Stimulated activated CD4-positive, alpha-beta T cell treated with anti-CD3 and anti-CD28 coated beads, Interleukin-2, amount 100 ng/mL, for 48 hours (primary cell): Measurements from ENCODE around the gene KLHDC8A.
"Not testable (repeated sequence)": the region's sequence is repeated elsewhere in the genome, so short reads cannot be mapped to it uniquely, and the experiment has no call there.

ENCODE experiments used
- DNase-seq, 2 donors: peaks; one replicate each; pipeline ENCODE4 v3.0.0-alpha.2; 2020

The KLHDC8A gene

GRCh38 chr1:205356440-205357139, at the start of gene KLHDC8A:
Gene KLHDC8A (minus strand): TSS chr1:205356922. CDS start chr1:205343604, 13,318 bp downstream.
- DNase-seq: no peak

- not testable (repeated sequence) for DNase-seq
Observed at GRCh38 chr1:205406252-205406651, 49.5 kb upstream of the KLHDC8A start.

DNA sequence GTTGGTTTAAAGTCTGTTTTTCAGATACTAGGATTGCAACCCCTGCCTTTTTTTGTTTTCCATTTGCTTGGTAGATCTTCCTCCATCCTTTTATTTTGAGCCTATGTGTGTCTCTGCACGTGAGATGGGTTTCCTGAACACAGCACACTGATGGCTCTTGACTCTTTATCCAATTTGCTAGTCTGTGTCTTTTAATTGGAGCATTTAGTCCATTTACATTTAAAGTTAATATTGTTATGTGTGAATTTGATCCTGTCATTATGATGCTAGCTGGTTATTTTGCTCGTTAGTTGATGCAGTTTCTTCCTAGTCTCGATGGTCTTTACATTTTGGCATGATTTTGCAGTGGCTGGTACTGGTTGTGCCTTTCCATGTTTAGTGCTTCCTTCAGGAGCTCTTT, 47.8 kb upstream of the KLHDC8A start:
- not testable (repeated sequence) for DNase-seq

DNA sequence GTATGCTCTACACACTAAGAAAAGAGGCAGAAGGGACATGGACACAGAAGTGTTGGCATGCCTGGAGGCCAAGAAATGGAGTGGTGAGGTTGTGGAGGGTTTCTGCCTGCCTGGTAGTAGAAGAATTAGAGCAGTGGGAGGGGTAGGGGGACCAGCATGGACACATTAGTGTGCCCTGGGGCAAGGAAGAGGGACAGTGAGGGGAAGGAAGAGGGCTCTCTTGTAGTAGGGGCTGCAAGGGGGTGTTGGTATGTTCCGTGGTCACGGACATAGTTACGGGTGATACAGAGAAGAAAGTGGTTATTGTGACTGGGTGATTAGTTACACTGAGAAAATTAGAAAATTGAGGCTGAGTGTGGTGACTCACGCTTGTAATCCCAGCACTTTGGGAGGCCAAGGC, 41.9 kb upstream of the KLHDC8A start:
- no peak for DNase-seq

DNA sequence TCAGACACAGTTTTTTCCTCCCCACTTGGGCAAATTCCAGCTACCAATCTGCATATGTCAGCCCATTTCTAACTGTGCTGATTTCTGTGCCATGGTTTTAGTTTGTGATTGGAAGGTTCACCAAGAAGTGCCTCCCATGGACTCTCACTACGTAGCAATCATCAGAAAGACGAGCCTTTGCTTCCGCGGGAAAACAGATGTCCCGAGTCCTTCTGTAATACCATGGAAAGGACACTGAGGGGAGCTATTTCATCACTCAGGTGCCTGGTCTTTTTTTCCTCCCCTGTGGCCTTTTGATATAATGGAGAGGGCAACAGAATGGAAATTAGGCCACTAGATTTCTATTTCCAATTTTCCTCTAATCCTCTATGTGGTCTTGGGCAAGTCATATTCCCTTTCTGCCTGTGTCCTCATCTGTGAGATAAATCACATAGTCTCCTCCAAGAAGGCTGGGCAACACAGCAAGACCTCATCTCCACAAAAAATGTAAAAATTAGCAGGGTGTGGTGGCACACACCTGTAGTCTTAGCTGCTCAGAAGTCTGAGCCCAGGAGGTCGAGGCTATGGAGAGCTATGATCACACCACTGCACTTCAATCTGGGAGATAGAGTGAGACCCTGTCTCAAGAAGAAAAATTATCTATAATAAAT, 40.4 kb upstream of the KLHDC8A start:
- DNase-seq: peak in 1 of 2 donors; percentile 9

GRCh38 chr1:205395616-205396015, 38.9 kb upstream of the KLHDC8A start:
- DNase-seq: no peak

DNA sequence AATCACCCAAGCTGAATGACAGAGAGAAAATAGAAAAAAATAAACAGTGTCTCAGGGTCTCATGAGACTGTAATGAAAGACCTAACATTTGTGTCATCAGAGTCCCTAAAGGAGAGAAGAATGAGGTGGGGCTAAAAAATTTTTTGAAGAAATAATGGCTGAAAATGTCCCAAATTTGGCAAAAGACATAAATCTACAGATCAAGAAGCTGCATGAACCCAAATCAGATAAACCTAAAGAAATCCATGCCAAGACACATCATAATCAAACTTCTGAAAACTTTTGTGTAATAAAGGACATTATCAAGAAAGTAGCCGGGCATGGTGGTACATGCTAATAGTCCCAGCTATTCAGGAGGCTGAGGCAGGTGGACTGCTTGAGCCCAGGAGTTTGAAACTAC, 35.9 kb upstream of the KLHDC8A start:
- DNase-seq: no peak

DNA sequence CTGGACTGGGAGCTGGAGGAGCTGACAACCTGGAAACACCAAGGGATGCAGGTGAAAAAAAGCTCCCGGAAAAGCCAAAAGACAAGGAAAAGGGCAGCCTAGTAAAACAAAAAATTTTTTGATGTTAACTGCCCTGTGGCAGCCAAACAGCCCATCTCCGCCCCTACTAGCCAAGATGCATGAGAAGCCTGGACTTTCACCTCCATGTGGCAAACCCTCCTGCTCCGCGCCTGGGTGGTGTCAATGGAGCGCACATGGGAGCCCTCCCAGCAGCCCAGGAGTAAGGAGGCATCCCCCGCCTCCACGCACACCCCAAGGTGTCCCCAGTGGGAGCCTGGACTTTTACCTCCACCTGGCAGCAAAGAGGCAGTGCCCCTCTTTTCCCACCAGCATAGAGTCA, 34.7 kb upstream of the KLHDC8A start:
- DNase-seq: no peak

DNA sequence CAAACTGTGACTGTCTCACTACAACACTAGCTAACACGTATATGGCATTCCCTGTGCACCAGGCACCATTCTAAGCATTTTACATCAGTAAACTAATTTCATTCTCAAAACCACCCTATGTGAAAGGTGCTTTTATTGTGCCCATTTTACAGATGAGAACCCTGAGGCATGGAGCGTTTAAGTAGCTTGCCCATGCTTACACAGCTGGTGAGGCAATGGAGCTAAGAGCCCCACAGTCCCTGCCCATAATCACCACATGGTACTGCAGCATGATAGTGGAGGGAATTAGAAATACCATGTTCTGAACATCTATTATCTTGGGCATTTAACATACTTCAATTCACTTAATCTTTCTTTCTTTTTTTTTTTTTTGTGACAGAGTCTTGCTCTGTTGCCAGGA, 31.1 kb upstream of the KLHDC8A start:
- no peak for DNase-seq

DNA sequence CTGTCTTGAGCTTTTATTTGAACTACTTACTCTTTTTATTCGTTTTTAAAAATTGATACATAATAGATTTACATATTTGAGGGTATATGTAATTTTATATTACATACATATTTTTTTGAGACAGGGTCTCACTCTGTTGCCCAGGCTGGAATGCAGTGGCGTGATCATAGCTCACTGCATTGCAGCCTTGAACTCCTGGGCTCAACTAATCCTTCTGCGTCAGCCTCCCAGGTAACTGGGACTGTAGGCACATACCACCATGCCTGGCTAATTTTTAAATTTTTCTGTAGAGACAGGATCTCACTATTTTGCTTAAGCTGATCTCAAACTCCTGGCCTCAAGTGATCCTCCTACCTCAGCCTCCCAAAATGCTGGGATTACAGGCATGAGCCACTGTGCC, 26.3 kb upstream of the KLHDC8A start:
- DNase-seq: not testable (repeated sequence)

DNA sequence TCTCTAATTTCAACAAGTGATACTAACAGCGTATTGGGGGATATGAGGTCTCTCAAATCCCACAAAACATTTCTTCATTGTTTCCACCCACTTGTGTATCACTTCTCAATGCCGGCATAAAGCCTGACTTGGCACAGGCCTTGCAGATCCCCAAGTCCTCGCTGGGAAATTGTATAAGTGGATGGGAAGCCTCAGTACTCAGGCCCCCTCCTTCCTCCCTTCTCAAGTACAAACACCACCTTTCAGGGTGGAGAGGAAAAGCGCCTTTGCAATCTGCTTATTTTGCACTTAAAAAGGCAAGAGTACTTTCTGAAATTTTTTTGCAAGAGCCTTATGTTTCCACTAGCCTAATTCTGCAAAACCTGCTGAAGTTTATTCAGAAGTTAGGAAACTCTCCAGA, 25.8 kb upstream of the KLHDC8A start:
- no peak for DNase-seq

GRCh38 chr1:205381305-205381704, 24.6 kb upstream of the KLHDC8A start:
- DNase-seq: no peak

- DNase-seq: no peak
Observed at GRCh38 chr1:205380882-205381281, 24.2 kb upstream of the KLHDC8A start.

DNA sequence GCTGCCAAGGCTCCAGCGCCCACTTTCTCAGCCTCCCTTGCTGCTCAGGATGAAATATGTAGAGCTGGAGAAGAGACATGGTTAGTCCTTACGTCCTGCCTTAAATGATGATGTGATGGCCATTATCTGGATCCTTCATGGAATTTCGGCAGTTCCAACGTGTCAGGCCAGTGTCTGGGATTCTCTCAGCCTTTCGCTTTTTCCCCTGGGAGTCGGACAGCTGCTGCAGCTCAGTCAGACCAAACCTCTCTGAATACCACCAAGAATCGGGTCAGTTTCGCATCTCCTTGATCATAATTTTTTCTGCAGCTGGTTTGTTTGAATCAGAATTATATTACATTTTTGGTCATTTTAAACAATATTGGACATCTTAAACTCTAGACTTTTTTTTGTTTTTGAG, 22.3 kb upstream of the KLHDC8A start:
- no peak for DNase-seq

- no peak for DNase-seq
Observed at GRCh38 chr1:205377355-205377754, 20.6 kb upstream of the KLHDC8A start.

DNA sequence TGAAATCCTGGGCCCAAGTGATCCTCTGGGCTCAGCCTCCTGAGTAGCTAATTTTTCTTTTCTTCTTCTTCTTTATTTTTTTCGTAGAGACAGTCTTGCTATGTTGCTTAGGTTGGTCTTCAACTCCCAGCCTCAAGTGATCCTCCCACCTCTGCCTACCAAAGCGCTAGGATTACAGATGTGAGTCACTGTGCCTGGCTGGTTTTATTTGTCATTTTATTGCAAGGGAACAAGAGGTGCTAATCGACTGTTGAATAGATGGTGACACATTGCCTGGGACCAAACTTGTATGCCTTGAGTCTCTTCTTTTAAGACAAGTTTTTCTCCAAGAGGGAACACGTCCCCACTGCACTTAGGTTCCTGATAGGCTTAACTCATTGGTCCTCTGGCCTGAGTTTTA, 20.0 kb upstream of the KLHDC8A start:
- no peak for DNase-seq

DNA sequence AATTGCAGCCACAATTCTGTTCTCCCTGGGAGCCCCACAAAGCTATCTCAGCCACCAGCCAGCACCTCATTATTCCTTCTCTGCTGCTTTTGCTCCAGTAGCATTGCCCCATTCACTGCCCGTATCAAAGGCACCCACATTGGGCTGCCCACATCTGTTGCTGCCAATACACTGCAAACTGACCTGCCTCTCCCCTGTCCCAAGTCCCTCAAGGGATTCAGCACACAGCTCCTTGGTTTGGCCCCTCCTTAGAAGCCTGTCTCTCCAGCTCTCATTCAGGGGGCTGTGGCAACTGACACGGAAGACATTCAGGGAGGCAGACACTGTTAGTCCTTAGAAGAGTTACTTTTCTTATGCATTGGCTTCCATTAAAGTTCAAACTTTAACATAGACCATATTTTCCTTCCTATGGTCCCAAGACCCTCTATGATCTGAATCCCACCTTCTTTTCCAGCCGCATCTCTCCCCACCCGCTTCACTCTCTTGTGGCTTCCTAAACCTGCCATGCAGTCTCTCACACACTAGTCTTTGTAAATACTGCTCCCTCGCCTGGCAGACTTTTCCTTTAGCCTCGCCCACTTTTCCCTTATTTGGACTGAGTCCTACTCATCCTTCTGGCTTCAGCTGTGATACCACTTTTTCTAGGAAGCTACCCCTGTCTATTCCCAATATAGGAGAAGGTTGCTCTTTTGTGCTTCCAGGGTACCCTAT, 19.3 kb upstream of the KLHDC8A start:
- DNase-seq: no peak

GRCh38 chr1:205374210-205375078, 17.7 kb upstream of the KLHDC8A start:
- DNase-seq: no peak

DNA sequence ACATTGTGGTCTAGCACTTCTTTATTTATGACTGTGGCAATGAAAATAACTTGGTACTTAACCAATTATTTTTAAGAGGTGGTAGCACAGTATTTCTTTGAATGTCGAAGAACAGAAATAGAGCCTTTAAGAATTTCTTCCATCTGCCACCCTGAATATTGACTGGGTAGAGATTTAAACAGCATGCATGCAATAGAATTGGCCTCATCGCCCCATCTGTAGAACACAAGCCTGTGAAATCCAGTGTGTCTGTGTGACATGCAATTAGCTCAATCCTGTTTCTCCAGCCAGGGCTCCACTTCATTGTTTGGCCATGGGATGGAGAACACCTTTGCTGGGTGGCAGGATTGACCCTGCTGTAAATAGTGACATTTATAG, 17.1 kb upstream of the KLHDC8A start:
- DNase-seq: no peak

GRCh38 chr1:205373022-205373797, 16.5 kb upstream of the KLHDC8A start:
- no peak for DNase-seq

DNA sequence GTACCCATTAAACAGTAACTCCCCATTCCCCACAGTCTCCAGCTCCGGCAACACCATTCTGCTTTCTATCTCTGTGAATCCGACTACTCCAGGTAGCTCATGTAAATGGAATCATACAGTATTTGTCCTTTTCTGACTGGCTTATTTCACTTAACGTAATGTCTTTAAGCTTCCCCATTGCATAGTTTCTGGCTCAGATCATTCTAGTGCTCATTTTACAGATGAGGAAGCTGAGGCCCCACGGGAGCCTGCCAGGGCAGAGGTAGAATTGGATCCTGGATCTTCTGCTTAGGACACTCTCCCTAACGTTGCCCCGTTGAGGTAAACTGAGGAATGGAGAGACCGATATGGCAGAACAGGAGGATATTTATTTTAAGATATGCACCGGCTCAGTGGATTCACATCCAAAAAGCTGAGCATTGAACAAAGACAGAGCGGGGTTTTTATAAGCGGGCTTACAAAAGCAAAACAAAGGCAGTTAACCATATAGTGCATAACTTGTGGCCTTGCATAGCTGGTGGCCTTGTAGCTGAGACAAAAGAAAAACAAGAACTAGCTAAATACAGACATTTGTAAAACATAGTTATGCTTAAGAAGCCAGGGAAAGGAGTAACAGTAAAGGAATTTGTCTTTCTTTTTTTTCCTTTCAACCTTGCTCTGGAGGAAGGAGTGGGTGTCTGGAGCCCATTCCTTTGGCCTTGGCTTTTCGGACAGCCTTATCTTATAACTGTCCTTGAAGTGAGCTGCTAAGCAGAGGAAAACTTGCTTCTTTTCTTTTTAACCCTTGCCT, 15.3 kb upstream of the KLHDC8A start:
- no peak for DNase-seq
